NCI-H146 treated with DMSO at 0.1 percent for 48 hours (cell line): Measurements from ENCODE around the gene ZNF28.
"Not testable (repeated sequence)": the region's sequence is repeated elsewhere in the genome, so short reads cannot be mapped to it uniquely, and the experiment has no call there.

Experiments used
- DNase-seq: peaks from one replicate; lab custom pipeline; 2025; ENCODE audit not compliant: unreplicated experiment; lab: John Stamatoyannopoulos, UW

ZNF28 gene

DNA sequence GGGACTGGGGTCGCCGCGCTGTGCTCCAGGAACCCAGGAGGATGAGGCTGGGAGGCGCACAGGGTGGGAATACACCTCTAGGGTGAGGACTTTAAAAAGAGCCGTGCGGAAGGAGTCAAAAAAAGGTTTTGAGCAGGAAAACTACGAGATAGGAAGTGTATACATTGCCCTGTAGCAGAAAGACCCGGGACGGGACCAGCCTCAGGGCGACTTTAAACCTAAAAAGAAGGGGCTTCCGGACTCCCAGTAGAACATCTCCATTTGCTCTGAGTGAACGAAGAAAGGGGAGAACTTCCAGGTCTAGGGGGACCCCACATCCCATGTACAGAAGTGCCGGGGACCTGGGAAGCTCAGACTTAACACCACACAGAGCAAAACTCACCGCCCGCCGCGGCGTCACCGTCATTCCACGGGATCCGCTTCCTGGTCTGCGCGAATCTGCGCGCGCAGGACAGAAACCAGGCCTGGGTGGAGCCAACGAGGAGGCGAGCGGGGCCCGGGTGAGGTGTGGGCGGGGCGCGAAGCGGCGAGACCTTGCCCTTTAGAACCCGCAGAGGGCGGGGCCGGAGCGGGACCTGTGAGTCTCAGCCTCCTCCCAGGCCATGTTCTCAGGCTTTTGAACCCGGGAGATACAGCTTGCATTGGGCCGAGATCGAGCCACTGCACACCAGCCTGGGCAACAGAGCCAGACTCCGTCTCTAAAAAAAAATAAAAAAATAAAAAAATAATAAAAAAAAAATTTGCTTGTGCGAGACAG lies at the start of gene ZNF28:
TSS of gene ZNF28 (minus strand) at position 430 of the 757 bp plus-strand sequence. CDS start 3,675 bp downstream, outside the sequence.
- peak; percentile 33 for DNase-seq

DNA sequence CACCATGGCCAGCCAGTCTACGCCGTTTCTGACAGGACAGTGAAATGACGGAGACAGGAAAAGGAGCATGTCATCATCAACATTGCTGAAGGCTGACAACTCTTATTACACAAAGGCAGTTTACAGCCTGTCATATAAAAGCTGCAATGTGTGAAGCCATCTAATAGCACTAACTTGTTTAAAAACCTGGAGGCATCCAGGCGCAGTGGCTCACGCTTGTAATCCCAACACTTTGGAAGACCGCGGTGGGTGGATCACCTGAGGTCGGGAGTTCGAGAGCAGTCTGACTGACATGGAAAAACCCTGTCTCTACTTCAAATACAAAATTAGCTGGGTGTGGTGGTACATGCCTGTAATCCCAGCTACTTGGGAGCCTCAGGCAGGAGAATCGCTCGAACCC lies 46.6 kb upstream of the ZNF28 start:
- not testable (repeated sequence) for DNase-seq

DNA sequence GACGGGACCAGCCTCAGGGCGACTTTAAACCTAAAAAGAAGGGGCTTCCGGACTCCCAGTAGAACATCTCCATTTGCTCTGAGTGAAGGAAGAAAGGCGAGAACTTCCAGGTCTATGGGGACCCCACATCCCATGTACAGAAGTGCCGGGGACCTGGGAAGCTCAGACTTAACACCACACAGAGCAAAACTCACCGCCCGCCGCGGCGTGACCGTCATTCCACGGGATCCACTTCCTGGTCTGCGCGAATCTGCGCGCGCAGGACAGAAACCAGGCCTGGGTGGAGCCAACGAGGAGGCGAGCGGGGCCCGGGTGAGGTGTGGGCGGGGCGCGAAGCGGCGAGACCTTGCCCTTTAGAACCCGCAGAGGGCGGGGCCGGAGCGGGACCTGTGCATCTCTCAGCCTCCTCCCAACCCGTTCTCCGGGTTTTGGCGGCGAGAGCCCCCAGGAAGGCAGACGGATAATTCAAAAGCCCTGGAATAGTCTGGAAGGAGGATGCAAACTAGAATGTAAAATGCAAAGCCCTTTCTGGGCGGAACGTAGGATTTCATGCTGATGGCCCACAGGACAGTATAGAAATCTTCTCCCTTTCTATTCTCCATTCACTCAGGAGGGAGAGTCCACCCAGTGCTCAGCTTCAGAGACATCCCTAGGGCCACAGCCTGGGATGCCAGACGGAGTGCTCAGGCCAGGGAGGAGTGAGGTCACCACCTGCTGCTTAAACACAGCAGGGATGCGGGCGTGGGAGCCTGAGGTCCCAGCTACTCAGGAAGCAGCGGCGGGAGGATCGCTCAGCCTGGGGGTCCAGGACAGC lies 36.2 kb upstream of the ZNF28 start, which contains the start of gene ZNF468:
TSS of gene ZNF468 (minus strand) at position 242 of the 814 bp plus-strand sequence. CDS start 3,347 bp downstream, outside the sequence.
- peak; percentile 60 for DNase-seq

DNA sequence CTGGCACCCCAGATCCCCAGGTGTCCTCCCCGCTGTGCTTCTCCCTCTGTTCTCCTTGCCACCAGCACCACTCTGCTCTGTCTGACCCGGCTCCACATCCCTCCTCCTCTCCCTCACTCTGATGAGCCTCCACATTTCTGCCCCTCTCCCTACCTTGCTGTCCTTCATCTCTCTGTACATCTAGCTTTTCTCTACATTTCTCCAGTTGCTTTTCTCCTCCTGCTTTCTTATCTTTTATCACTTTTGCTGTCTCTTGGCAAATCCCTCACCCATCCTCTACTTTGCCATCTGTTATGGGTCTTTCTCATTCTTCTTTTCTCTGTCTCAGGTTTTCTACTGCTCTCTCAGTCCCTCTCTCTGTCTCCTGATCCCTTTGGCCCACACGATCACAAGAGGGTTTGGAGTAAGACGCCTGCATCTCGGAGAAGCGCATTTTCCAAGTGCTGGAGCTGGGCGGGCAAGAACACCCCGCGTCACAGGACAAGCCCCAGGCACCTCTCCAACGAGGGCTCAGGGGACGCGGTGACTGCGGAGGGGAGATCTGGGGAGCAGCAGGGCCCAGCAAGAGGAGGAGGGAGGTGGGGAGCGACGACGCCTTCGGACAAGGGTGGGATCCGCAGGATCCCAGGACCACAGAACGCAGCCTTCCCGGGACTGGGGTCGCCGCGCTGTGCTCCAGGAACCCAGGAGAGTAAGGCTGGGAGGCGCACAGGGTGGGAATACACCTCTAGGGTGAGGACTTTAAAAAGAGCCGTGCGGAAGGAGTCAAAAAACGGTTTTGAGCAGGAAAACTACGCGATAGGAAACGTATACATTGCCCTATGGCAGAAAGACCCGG lies 35.3 kb upstream of the ZNF28 start:
- not testable (repeated sequence) for DNase-seq

DNA sequence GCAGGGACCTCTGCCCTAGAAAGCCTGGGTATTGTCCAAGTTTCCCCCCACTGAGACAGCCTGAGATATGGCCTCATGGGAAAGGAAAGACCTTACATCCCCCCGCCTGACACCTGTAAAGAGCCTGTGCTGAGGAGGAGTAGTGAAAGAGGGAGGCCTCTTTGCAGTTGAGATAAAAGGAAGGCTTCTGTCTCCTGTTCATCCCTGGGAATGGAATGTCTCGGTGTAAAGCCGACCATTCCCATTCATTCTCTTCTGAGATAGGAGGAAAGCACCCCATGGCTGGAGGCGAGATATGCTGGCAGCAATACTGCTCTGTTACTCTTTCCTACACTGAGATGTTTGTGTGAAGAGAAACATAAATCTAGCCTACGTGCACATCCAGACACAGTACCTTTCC lies 25.9 kb upstream of the ZNF28 start:
- not testable (repeated sequence) for DNase-seq

DNA sequence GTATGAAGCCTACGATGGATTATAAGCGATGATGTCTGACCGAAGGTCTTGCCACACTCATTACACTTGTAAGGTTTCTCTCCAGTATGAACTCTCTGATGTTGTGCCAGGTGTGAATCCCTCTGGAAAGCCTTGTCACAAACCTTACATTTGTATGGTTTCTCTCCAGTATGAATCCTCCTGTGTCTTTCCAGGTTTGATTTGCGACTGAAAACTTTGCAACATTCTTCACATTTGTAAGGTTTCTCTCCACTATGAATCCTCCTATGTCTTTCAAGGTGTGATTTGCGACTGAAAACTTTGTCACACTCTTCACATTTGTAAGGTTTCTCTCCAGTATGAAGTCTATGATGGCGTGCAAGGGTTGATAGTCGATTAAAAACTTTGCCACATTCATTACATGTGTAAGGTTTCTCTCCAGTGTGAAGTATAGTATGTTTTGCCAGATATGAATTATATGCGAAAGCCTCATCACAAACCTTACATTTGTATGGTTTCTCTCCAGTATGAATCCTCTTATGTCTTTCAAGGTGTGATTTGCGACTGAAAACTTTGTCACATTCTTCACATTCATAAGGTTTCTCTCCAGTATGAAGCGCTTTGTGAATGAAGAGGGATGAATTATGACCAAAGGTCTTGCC lies 19.5 kb upstream of the ZNF28 start:
- not testable (repeated sequence) for DNase-seq

DNA sequence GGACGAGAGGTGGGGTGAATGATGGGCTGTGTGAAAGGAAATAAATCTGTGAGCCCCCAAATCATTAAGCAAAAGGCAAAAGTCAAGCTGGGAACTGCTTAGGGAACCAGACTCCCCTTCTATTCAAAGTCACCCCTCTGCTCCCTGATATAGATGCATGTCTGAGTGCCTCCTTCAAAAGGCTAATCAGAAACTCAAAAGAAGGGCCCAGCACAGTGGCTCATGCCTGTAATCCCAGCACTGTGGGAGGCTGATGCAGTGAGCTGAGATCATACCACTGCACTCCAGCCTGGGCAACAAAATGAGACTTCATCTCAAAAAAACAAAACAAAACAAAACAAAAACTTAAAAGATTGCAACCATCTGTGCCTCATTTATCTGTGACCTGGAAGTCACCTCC lies 12.9 kb upstream of the ZNF28 start:
- not testable (repeated sequence) for DNase-seq

DNA sequence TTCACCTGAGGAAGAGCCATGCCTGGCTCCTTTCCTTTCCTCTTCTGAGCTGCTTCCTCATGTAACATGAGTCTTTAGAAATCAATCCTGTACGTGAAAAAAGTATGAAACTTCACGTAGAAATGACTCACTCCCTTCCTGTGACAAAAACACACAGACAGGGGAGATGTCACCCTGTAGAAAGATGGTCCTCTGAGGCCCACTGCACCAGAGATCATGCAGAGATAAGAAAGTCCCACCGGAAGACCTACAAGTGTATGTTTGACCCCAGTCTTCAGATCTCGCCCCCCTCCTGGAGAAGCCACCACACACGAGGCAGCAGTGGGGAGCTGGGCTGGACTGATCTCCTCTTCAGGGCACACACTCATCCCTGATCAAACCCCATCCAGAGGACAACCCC lies 12.1 kb upstream of the ZNF28 start:
- not testable (repeated sequence) for DNase-seq

DNA sequence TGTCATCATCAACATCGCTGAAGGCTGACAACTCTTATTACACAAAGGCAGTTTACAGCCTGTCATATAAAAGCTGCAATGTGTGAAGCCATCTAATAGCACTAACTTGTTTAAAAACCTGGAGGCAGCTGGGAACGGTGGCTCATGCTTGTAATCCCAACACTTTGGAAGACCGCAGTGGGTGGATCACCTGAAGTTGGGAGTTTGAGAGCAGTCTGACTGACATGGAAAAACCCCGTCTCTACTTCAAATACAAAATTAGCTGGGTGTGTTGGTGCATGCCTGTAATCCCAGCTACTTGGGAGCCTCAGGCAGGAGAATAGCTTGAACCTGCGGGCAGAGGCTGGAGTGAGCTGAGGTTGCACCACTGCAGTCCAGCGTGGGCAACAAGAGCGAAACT lies 8.4 kb upstream of the ZNF28 start:
- DNase-seq, result not testable (repeated sequence)

DNA sequence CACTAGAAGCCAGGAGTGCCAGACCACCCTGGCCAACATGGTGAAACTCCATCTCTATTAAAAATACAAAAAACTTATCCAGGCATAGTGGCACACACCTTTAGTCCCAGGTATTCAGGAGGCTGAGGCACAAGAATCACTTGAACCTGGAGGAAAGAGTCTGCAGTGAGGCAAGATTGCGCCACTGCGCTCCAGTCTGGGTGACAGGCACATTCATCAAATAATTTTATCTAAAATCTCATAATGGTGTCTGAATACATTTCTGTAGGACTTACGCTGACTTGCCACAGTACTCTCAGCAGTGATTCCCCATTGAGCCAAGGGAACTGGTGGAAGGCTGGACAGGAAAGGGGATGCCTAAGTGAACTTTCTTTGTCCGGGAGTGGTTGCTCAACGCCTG lies 4.3 kb upstream of the ZNF28 start:
- DNase-seq, result no peak

DNA sequence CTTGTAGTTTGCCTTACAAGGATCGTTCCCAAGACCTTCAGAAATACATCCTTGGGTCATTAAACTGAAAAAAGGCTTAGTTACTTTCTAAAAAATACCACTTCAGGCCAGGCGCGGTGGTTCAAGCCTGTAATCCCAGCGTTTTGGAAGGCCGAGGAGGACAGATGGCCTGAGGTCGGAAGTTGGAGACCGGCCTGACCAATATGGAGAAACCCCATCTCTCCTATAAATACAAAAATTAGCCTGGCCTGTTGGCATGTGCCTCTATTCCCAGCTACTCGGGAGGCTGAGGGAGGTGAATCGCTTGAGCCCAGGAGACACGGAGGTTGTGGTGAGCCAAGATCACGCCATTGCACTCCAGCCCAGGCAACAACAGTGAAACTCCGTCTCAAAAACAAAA lies 2.2 kb upstream of the ZNF28 start:
- DNase-seq, result no peak

DNA sequence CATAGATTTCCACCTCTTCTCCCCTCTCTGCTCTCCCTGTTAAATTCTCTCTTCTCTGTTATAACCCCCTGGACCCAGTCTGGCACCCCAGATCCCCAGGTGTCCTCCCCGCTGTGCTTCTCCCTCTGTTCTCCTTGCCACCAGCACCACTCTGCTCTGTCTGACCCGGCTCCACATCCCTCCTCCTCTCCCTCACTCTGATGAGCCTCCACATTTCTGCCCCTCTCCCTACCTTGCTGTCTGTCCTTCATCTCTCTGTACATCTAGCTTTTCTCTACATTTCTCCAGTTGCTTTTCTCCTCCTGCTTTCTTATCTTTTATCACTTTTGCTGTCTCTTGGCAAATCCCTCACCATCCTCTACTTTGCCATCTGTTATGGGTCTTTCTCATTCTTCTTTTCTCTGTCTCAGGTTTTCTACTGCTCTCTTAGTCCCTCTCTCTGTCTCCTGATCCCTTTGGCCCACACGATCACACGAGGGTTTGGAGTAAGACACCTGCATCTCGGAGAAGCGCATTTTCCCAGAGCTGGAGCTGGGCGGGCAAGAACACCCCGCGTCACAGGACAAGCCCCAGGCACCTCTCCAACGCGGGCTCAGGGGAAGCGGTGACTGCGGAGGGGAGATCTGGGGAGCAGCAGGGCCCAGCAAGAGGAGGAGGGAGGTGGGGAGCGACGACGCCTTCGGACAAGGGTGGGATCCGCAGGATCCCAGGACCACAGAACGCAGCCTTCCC lies 795 bp downstream of the ZNF28 start:
- DNase-seq, result not testable (repeated sequence)

DNA sequence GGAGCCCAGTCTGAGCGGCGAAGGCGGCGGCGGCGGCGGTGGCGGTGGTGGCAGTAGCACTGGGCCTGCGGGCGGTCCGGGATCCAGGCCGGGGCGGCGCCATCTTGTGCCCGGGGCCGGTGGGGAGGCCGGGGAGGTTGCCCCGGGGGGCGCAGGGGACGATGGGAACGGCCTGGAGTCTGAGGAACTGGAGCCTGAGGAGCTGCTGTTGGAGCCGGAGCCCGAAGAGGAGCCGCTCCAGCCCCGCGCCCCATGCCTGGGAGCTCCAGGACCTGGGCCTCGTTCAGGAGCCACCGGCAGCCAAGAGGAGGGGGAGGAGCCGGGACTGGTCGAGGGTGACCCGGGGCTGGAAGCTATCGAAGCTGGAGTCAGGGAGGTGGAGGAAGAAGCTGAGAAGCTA lies 11.6 kb downstream of the ZNF28 start:
- DNase-seq, result no peak

DNA sequence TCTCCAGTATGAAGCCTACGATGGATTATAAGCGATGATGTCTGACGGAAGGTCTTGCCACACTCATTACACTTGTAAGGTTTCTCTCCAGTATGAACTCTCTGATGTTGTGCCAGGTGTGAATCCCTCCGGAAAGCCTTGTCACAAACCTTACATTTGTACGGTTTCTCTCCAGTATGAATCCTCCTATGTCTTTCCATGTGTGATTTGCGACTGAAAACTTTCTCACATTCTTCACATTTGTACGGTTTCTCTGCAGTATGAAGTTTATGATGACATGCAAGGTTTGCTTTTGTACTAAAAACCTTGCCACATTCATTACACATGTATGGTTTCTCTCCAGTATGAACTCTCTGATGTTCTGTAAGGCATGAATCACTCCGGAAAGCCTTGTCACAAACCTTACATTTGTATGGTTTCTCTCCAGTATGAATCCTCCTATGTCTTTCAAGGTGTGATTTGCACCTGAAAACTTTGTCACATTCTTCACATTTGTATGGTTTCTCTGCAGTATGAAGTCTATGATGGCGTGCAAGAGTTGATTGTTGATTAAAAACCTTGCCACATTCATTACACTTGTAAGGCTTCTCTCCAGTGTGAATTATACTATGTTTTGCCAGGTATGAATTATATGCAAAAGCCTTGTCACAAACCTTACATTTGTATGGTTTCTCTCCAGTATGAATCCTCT lies 21.3 kb downstream of the ZNF28 start:
- DNase-seq, result not testable (repeated sequence)

DNA sequence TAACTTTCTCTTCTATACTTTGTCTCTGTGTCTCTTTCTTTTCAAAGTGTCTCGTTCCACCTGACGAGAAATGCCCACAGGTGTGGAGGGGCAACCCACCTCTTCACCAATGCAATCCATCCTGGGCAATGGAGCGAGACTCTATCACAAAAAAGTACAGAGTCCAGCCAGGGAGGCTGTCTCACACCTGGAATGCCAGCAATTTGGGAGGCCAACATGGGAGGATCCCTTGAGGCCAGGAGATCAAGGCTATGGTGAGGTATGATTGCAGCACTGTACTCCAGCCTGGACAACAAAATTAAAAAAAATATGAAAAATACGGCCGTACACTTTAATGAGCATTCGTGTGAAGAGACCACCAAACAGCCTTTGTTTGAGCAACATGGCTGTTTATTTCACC lies 32.0 kb downstream of the ZNF28 start:
- DNase-seq, result no peak

DNA sequence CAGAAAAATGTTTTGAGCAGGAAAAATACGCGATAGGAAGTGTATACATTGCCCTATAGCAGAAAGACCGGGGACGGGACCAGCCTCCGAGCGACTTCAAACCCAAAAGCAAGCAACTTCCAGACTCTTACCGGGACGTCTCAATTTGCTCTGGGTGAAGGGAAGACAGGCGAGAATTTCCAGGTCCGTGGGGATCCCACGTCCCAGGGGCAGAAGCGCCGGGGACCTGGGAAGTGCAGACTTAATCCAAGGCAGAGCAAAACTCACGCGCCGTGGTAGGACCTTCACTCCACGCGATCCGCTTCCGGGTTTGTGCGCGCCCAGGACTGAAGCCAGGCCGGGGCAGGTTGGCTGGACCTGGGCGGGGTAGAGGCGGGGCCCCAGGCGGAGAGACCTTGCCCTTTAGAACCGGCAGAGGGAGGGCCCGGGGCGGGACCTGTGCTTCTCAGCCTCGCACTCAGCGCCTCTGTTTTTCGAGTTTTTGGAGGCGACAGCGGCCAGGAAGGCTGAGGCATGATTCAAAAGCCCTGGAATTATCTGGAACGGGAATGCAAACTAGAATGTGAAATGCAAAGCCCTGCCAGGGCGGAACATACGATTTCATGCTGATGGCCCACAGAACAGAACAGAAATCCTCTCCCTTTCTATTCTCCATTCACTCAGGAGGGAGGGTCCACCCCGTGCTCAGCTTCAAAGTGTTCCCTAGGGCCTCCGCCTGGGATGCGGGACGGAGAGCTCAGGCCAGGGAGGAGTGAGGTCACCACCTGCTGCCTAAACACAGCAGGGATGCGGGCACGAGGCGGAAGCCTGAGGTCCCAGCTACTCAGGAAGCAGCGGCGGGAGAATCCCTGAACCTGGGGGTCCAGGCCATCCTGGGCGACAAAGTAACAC lies 34.7 kb downstream of the ZNF28 start, which contains the start of gene ZNF600:
TSS of gene ZNF600 (minus strand) at position 328 of the 891 bp plus-strand sequence. CDS start 7,903 bp downstream, outside the sequence.
- DNase-seq, result peak; percentile 79

DNA sequence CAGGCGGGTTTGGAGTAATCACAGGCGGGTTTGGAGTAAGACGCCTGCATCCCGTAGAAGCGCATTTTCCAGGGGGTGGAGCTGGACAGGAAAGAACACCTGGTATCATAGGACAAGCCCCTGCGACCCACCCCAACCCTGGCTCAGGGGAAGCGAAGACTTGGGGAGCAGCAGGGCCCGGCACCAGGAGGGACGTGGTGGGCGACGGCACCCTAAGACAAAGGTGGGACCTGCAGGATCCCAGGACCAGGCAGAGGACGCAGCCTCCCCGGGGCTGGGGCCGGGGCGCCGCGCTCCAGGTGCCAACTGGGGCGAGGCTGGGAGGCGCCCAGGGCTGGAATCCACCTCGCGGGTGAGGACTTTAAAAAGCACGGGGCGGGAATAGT lies 35.4 kb downstream of the ZNF28 start:
- peak; percentile 3 for DNase-seq

DNA sequence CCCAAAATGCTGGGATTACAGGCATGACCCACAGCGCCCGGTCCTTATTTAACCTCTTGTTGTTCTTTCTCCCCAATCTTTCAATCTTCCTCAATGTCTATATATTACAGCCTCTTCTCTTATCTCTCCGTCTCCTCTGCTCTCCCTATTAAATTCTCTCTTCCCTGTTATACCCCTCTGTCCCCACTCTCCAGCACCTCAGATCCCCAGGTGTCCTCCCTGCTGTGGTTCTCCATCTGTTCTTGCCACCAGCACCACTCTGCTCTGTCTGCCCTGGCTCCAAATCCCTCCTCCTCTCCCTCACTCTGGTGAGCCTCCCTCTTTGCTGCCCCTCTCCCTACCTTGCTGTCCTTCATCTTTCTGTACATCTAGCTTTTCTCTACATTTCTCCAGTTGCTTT lies 35.9 kb downstream of the ZNF28 start:
- DNase-seq, result no peak
